DLD1 (cell line): ENCODE results near the gene LRRC1.

Experiments
- in situ Hi-C: cut with HindIII; loops from 2 replicates; pipeline ENCODE4 v1.10.0; 2017; ENCODE audit warnings: low sequenced_read_pairs

The LRRC1 gene

DNA sequence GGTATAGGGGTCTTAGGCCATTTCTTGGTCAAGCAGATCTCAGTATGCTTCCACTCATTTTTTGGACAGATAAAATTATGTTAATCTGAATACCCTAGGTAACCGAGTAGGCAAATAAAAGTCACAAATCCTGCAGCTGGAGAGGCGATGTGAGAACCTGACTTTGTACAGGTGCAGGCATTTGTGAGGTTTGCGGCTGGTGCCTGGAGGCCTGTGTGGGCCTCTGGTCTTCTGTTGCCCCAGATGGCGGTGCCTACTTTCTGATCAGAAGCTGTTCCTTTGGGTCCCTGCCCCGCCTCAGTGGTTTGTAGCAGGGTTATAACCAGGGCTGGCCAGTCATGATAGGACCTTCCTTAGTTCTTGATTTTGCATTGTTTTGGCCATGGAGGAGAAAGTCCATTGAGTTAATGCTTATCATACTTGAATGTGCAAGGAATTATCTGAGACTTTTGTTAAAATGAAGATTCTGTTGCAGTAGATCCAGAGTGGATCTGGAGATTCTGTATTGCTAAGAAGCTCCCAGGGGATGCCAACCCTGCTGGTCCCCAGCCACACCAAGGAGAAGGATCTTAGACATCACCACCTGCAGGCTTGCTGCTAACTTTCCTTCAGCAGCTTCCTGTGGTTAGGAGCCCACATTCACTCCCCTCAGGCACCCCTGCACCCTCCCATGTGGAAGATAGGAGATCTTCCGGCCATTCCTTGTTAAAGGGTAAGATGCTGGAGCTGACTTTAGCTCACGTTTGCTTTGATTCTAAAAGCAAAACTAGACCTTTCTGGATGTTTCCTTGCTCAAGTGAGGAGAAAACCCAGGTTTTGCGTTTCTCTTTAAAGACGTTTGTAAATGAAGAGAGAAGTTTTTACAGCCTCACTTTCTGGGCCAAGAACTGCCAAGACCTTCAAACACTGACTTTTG lies 50.7 kb downstream of the LRRC1 start:
- in situ Hi-C loops = no loop called here

DNA sequence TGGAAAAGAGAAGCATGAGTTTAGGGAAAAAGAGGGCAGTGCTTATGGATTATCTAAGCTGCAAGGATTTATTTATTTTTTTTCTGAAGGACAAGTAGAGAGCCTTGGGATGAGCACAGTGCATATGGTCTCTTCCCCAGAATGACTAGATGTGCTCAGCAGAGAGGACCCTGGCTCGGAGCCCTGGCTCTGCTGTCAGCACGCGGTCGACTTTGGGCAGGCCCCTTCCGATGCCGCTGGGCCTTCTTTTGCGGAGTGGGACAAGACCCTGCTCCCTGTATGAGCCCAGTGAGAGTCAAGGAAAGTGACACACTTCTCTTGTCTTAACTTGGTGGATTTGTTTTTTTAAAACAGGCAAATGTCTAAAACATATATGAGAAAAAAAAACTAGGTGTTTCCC lies 51.4 kb downstream of the LRRC1 start:
- in situ Hi-C loops = no loop called here

DNA sequence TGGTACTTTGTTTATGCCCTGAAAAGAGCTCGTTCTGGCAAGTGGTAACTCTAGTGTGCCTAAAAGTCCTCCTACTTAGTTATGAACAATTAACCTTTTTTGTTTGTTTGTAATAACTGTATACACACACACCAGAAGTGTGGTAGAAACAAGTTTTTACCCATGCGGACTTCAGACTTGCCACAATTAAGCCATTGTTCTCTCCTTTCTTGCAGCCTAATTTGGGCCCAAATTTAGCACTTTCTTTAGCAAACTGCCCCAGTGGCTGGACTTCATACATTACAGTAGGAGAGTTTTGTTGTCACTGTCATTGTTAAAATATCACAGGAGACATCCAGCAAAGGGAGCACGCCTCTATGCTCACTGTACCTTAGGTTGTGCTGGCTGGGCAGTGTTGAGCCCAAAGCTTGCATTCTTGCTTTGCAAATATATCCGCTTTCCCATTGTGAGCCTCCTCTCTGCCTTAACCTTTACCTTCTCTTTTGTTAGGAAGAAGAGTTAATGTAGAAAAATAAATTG lies 53.0 kb downstream of the LRRC1 start:
- in situ Hi-C loops = no loop called here

DNA sequence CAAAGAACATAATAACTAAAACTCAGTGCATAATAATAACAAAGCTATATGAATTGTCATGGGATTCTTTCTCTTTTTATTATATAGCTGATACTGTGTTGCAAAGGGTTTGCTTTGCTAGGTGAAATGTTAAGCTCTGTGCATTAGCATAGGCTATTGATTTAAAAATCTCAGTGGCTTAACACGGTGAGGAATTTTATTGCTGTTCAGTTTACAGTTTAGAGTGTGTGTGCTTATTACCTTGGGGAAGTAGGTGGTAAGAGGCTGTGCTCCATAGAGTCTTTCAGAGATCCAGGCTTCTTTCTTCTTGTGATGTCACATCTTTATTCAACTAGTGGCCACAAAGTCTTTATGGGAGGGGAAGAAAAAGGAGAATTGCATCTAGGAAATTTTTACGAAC lies 55.7 kb downstream of the LRRC1 start:
- in situ Hi-C loops = no loop called here

DNA sequence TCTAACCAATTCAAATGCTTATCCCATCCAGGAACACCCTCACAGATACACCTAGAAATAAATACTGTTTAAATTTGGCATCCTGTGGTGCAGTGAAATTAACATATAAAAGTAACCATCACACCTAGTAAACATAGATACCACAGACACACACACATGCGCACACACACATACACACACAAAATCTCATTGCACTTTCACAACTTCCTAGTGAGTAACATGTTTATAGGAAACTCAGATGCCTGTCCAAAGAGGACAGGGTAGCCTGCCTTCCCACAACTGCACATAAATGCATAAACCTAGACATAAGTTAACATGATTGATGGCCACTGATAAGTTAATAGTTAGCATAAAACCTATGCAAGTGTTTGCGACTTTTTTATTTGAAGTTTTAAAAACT lies 56.8 kb downstream of the LRRC1 start:
- in situ Hi-C loops = no loop called here

DNA sequence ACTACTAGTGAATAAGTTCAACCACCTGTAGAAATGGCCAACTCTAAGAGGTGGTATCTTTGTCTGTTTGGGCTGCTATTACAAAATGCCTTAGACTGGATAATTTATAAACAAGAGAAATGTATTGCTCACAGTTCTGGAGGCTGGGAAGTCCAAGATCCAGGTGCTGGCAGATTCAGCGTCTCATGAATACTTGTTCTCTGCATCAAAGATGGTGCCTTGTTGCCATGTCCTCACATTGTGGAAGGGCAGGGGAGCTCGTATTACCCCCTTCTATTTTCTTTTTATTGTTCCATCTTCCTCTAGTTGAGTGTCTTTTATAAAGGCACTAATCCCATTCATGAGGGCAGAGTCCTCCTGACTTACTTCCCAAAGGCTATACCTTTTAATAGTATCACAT lies 58.0 kb downstream of the LRRC1 start:
- in situ Hi-C loops = no loop called here

DNA sequence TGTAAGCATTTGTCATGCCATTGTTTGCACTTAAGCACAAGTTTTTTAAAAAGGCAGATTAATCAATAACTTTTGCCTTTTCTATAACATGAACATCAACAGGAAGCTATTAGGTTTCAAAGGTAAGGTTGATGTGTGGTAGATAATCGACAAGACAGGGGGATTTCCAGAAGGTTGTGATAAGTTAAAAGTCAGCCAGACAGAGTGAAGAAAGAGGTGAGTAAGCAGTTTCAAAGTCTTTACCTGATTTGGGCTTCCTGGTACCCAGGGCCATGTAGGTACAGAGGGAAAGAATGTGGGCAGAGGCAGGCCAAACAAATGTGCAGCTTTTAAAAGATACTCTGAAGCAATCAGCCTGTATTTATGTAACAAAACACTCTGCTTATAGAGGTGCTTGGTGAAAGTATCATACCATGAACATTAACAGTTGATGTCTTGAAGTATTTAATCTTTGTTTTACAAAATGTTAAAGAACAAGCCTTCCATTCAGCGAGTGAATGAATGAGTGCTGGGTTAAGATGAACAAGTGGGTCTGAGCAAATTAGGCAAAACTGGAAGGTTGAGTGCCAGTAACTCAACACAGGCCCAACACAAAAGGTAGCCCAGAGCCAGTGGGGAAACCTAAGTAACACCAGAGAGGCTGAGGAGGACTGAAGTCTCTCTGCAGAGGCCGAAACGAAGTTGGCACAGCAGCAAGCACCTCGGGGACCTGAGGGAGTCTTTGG lies 60.2 kb downstream of the LRRC1 start:
- in situ Hi-C loops = no loop called here

DNA sequence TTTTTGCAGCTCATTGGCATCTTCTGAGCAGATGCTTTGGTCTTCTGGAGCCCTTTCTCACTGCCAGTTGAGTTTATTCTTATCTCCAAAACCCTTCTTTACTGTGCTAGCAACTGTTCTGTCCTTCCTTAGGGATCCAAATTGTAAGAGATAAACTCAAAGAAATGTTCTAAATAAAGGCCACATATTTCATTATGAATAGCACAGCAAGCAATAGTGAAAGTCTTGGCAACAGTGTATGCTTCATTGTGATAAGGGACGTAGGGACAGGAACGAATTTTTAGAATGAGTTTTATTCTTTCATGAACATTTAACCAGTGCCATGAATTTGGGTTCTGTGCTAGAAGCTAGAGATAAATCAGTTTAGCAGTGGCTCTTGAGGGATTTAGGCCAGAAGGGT lies 61.1 kb downstream of the LRRC1 start:
- in situ Hi-C loops = no loop called here

DNA sequence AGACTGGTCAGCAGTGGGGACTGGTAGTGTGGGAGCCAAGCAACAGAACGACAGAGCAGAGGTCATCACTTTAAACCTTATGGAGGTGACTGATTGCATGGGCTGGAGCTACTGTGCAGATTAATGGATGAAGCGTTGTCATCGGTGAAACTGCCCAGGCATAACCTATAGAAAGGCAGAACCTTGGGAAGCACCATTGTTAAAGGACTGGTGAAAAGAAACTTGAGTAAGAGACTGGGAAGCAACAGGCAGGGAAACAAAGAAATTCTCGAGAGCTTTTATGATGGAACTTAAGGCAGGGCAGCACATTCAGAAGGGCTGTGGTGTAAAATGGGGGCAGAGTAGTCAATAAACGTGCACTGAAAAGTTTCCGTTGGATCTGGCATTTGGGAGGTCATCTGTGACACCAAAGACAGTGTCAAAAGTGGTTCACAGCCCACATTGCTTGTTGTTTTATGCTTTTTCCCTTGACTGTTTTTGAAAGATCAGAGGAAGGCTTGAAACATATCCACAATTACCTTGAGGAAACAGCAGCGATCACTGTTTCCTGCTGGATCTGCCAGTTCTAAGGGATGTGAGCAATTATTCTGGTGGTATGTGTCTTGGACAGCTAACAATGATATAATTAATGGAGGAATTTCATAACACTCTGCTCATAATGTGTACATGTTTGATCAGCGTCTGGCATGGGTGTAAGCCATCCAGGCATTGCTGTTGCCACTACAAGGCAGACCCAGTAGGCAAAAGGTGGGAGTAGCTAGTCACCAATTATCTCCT lies 62.7 kb downstream of the LRRC1 start:
- in situ Hi-C loops = no loop called here

DNA sequence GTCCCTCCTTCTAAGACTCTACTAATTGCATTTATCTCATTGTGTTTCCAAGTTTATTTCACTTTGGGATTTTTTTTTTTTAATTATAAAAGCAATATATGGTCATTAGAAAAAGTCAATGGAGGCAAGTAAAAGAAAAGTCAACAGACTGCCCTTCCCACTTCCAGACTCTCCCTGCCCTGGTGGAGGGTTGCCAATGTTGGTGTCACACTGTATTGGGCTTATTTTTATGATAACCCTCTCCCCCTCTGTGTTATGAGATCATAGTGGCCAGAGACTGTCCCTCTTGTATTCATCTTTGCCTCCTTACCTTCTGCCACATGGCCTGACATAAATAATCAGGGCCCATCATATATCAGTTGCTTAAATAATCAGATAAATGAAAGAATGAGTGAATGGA lies 63.4 kb downstream of the LRRC1 start:
- in situ Hi-C loops = no loop called here

DNA sequence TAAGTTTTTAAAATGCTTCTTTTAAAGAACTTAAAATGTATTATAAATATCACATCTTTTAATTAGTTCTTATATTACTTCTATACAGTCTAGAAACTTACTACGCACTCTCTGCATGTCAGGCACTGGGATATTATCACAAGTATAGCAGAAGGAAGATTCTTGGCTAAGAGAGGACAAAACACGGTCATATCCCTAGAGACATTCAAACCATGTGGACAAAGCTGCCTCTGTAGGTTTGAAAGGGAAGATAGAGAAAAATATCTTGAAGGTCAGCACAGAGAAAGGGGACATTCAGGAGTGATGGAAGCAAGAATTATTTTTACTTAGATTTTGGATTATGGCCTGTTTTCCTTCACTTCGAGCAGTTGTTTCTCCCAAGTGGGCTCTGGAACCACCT lies 64.1 kb downstream of the LRRC1 start:
- in situ Hi-C loops = no loop called here

DNA sequence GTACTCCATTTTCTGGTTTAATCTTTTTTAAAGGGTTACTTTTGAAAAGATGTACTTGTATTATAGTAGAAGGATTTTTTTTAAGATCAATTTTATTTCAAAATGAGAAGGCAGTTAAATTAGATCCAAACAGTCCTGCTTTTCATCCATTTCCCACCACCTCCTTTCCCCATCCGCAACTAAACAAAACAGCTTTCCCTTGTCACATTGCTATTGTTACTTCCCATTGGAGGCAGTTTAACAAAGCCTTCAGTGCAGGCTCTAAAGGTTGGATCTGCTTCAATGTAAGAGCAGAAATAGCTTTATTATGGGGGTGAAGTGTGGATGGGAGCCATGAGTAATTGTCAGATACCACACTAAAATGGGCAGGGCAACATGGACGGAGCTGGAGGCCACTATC lies 65.7 kb downstream of the LRRC1 start:
- in situ Hi-C loops = no loop called here

DNA sequence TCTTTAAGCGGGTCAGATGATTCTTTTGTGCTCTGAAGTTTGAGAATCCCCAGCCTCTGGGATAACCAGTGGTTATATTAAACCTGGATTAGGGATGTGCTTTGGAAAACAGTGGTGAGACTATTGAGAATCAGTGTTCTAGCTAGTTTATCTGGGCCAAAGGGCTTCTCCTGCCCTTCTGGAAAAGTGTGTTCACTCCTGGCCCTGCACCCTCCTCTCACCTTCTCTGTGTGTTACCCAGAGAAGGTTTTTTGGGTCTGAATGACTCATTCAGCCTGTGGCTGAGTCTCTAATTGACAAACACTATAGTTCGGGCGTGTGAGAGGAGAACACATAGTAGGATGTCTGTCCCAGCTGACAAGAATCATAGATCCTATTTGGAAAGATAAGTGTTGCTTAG lies 66.7 kb downstream of the LRRC1 start:
- in situ Hi-C loops = no loop called here

DNA sequence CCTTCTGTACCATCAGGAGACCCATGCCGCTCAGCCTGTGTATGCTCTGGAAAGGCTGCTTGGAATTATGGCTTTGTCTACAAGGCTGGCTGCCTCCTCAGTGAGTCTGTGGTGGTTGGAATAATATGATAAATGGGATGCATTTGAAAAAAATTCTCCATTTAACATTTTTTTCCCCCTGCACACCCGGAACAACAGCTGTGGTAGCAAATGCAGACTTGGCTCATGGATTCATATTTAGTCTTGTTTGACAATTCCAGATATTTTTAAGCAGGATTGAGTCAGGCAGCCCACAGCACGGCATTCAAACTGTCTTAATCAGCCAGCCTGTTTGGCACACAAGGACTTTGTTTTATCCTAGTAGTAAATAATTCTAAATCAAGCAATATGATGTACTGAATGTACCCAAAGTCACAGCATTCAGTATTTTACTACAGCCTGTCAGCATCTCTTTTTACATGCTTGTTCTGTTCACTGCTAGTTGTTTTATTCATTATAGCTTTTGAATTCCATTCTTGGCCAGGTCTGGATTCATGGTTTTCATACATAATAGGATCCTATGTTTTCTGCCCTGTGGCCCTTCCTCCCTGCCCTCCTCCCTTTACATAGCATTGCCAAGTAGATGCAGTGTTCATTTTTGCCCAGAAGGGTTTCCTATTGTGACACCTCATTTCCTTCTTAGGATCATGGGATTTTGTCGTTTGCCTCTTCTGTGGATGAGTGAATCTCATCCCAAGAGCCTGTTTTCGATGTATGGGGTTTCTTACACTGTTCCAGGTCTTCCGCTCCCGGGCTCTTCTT lies 68.1 kb downstream of the LRRC1 start:
- in situ Hi-C loops = no loop called here

DNA sequence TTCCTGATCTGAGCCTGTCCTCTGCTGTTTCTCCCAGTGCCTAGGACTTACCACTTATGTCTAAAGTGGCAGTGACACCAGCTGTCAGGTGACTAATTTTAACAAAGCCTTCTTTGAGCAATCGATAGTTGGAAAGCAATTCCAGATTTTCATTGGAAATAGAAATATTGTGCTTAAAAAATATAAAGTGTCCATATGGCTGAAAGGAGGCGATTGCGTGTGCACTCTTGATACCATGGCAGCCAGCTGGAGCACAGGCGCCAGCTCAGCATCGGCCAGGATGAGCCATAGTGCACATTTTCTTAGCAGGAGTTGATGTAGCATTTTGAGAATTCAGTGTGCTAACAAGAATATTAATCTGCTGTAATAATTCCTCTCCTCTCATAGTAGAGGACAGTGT lies 70.0 kb downstream of the LRRC1 start:
- in situ Hi-C loops = no loop called here

DNA sequence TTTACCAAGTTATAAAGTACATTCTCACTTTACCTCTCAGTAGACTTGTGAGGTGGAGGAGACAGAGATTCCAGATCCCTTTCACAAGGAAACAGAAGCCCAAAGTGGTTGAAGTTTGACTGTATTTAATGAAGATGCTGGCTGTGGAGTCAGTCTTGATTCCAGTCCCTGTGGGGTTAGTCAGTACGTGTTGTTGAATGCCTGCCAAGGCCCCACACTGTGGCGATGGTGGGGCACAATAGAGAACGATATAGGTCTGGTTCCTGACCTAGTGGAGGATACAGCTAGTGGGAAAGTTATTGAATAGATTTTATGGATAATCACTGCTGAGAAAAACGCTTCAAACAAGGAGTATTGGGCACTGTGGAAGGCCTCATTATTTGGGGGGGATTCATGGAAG lies 71.4 kb downstream of the LRRC1 start:
- in situ Hi-C loops = no loop called here

DNA sequence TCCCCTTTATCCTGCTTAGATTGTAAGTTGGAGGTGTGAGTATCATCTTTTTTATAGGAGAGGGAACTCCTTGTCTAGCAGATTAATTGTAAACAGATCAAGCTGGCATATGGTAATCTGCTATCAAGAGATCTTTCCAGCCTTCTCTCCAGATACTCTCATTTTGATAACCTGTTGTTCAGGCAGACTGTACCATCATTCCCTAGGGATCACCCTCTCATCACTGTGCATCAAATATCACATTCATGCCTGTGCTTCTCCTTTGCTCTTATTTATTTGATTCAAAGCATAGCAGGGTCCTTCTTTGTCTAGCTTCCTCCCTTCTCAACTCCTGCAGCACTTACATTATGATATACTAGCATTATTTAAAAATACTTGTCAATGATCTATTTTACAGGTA lies 73.8 kb downstream of the LRRC1 start:
- in situ Hi-C loops = no loop called here

DNA sequence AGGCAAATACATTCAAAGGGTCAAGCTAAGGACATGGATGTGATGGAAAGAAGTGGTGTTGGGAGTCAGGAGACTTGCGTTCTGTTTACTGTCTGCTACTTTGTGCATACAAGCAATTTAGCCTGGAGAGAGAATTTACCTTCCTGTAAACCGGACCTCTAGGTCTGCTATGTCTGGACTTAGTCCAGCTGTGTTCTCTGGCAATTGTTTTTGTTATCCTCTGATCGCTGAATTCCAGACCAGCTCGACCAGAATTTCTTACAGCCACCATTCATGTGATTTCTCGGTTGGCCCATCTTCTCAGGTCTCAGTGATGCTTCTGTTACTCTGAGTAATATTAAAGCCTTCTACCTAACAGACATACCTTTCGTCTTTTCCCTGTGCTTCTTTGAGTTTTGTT lies 75.2 kb downstream of the LRRC1 start:
- in situ Hi-C loops = no loop called here

DNA sequence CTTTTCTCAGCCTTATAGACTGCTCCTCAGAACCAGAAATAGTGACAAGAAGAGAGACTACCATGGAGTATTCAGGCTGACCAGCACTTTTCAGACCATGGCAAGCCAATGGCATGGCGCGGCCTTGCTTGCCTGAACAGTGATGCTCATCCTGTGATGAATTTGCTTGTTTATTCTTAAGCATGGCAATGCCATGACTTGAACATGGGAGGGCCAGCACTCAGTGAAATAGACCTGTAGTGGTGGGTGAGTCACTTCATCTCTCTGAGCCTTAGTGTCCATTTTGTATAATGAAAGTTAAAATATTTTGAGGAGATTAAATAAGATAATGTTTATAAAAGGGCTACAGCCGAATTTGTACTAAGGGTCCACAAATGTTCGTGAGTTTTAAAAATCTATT lies 79.1 kb downstream of the LRRC1 start:
- in situ Hi-C loops = no loop called here

DNA sequence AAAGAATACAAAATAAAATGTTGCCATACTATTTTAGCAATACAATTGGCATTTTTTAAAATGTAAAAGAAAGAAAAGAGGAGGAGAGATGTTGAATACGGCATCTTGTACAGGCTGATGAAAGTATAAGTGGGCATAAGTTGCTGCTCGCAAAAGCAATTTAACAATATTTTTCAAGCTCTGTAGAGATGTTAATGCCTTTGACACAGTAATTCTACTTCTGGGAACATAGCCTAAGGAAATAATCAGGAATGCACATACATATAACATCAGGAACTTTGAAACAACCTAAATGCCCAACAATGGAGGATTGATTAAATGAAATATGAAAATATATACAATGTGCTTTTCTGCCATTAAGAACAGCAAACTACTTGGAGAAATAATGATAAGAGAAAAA lies 80.2 kb downstream of the LRRC1 start:
- in situ Hi-C loops = no loop called here

DNA sequence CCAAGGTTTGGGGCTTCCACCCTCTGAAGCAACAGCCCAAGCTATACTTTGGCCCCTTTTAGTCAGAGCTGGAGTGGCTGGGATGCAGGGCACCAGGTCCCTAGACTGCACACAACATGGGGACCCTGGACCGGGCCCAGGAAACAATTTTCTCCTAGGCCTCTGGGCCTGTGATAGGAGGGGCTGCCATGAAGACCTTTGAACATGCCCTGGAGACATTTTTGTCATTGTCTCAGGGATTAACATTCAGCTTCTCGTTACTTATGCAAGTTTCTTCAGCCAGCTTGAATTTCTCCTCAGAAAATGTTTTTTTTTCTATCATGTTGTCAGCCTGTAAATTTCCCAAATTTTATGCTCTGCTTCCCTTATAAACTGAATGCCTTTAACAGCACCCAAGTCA lies 82.3 kb downstream of the LRRC1 start:
- in situ Hi-C loops = no loop called here
